Mammary epithelial cell (primary cell): Measurements from ENCODE around the gene ABCA4.

ENCODE experiments used
- EZH2 ChIP-seq: IDR thresholded peaks from 2 replicates; pipeline ENCODE4 v1.6.1; 2012; ENCODE audit warnings: low read length, inconsistent platforms, borderline replicate concordance
- TF ChIP-seq, protein P1 (sequence below), 2 donors: IDR thresholded peaks in 1 of 2; conservative IDR thresholded peaks in 1 of 2; 2 replicates each; pipeline ENCODE4 v1.5.1; 2011 to 2012; ENCODE audit warnings: inconsistent platforms in 2 of 2, low read length in 2 of 2, mild to moderate bottlenecking in 2 of 2, control low read depth in 1 of 2, low read depth in 1 of 2; ENCODE audit not compliant: insufficient read depth in 1 of 2; ENCODE audit errors: extremely low read depth in 1 of 2

DNA sequence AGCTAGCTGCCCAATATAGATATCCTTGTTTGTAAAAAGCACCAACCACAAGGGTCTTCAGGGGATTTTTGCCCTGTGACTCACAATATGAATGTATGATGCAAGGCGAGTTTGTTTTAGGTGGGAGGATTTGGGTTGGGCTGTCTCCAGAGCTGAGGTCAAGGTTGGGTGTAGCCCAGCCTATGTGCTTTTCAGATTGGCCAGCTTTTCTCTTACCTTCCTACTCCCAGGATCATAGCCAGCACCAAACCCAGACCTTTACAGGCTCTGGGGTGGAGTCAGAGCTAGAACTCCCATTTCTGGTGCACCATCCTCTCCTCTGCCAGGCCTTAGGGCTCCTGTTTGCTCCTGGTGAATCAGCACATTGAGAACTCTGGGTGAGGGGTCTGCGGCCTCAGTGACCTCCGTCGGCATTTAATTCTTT lies 156.2 kb downstream of the ABCA4 start:
- TF ChIP-seq EZH2: no peak
- TF ChIP-seq, protein P1, sequence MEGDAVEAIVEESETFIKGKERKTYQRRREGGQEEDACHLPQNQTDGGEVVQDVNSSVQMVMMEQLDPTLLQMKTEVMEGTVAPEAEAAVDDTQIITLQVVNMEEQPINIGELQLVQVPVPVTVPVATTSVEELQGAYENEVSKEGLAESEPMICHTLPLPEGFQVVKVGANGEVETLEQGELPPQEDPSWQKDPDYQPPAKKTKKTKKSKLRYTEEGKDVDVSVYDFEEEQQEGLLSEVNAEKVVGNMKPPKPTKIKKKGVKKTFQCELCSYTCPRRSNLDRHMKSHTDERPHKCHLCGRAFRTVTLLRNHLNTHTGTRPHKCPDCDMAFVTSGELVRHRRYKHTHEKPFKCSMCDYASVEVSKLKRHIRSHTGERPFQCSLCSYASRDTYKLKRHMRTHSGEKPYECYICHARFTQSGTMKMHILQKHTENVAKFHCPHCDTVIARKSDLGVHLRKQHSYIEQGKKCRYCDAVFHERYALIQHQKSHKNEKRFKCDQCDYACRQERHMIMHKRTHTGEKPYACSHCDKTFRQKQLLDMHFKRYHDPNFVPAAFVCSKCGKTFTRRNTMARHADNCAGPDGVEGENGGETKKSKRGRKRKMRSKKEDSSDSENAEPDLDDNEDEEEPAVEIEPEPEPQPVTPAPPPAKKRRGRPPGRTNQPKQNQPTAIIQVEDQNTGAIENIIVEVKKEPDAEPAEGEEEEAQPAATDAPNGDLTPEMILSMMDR (conservative IDR thresholded peaks at IDR 0.05 in 1 of 2, IDR thresholded peaks at IDR 0.05 in 1 of 2; ENCODE audit: extremely low read depth in 1 of 2, insufficient read depth in 1 of 2, low read depth in 1 of 2, low read length in 2 of 2): no peak
